PC-9 (cell line): ENCODE results near the gene PPHLN1.

Experiments used
- EZH2 ChIP-seq: fragments of 200-600 bp; sonication (generic); IDR thresholded peaks from 2 replicates; pipeline ENCODE4 v1.8.0; 2017; ENCODE audit warnings: antibody characterized with exemption, low read depth
- TF ChIP-seq, protein P1 (sequence below): fragments of 200-600 bp; sonication (generic); conservative IDR thresholded peaks from 2 replicates; pipeline ENCODE4 v1.6.1; 2017; ENCODE audit warnings: mixed run types, antibody characterized with exemption, mild to moderate bottlenecking, moderate library complexity

DNA sequence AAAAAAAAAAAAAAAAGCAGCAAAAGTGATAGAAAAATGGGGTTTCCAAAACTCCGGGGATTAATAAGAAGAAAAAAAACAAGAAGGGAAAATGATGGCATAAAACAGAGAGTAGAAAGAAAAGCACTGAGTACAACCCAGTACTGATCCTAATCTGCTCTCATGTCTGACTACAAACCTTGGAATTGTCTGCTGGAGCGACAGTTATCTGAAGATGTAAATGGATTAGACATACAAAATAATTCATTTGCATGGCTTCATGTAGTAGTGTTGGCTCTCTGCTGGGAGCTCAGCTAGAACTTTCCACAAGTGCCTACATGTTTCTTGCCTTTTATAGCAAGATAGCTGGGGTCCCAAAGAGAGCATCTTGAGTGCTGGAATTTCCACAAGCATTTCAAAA is 34.3 kb upstream of the PPHLN1 start:
- TF ChIP-seq, protein P1, sequence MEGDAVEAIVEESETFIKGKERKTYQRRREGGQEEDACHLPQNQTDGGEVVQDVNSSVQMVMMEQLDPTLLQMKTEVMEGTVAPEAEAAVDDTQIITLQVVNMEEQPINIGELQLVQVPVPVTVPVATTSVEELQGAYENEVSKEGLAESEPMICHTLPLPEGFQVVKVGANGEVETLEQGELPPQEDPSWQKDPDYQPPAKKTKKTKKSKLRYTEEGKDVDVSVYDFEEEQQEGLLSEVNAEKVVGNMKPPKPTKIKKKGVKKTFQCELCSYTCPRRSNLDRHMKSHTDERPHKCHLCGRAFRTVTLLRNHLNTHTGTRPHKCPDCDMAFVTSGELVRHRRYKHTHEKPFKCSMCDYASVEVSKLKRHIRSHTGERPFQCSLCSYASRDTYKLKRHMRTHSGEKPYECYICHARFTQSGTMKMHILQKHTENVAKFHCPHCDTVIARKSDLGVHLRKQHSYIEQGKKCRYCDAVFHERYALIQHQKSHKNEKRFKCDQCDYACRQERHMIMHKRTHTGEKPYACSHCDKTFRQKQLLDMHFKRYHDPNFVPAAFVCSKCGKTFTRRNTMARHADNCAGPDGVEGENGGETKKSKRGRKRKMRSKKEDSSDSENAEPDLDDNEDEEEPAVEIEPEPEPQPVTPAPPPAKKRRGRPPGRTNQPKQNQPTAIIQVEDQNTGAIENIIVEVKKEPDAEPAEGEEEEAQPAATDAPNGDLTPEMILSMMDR, result no peak
- no peak for TF ChIP-seq EZH2
